ENCODE measurements around the gene MYBBP1A.

DNA sequence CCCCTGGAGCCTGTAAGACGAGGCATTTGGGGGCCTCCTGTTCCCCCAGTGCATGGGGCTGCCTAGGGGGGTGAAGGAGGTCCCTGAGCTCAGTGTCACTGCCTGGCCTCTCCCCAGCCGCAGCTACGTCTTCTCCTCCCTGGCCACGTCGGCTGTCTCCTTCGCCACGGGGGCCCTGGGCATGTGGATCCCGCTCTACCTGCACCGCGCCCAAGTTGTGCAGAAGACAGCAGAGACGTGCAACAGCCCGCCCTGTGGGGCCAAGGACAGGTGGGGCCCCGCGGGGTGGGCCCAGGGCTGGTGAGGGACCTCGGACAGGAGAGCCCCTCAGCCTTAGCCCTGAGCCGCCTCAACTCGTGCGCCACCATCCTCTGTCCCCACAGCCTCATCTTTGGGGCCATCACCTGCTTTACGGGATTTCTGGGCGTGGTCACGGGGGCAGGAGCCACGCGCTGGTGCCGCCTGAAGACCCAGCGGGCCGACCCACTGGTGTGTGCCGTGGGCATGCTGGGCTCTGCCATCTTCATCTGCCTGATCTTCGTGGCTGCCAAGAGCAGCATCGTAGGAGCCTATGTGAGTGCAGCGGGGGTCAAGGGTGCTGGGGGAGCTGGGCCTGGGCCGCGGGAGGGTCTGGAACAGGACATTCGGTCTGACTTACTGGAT is 22.2 kb downstream of the MYBBP1A start:
- TF ChIP-seq, protein P1, sequence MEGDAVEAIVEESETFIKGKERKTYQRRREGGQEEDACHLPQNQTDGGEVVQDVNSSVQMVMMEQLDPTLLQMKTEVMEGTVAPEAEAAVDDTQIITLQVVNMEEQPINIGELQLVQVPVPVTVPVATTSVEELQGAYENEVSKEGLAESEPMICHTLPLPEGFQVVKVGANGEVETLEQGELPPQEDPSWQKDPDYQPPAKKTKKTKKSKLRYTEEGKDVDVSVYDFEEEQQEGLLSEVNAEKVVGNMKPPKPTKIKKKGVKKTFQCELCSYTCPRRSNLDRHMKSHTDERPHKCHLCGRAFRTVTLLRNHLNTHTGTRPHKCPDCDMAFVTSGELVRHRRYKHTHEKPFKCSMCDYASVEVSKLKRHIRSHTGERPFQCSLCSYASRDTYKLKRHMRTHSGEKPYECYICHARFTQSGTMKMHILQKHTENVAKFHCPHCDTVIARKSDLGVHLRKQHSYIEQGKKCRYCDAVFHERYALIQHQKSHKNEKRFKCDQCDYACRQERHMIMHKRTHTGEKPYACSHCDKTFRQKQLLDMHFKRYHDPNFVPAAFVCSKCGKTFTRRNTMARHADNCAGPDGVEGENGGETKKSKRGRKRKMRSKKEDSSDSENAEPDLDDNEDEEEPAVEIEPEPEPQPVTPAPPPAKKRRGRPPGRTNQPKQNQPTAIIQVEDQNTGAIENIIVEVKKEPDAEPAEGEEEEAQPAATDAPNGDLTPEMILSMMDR (IDR thresholded peaks at IDR 0.05; ENCODE audit: low read depth, low read length): no peak
- TF ChIP-seq EZH2phosphoT487 (IDR thresholded peaks at IDR 0.05; ENCODE audit: low read depth): no peak
